NCI-H146 (cell line): ENCODE data around the gene BDNF.
"Not testable (repeated sequence)": the region's sequence is repeated elsewhere in the genome, so short reads cannot be mapped to it uniquely, and the experiment has no call there.

Experiments used
- DNase-seq: peaks from one replicate; lab custom pipeline; 2025; lab: John Stamatoyannopoulos, UW

The BDNF gene

DNA sequence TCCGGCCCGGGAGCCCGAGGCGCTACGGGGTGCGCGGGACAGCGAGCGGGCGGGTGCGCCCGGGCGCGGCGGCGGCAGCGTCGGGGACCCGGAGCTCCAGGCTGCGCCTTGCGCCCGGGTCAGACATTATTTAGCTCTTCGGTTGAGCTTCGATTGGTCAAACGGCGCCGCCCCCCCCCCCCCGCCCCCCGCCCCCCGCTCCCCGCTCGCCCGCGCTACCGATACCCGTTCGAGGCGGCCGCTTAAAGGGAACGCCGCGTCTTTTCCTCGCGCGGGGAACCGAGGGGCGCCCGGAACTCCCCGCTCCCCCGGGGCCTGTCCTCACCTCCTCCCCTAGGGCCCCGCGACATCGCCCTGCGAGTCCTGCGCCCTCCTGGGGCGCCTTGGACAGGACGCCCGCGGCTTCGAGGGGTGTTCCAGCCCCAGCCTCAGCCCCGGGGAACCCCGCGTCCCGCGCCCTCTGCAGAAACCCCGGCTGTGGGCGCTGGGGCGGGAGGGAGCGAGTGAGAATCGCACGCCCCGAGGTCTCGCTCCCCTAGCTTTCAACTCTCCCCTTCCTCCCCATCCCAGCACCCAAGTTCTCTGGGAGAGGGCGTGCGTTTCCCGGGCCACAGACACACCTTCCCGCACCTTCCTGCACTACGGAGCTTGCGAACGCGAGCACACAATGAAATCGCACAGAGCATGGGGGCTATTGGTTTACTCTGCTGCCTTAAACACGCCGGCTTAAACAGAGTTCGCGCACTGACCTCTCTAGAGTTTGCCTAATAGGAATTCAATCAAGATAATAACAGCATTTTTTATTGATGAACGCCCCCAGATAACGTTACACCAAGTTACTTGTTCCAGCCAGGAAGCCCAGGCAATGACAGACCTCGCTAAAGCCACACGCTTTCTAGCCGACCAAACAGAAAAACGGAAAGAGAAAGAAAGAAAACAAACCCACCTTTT, at the start of gene BDNF:
BDNF (minus strand) TSS at position 105 of the 951 bp plus-strand sequence. CDS start 41,891 bp downstream, outside the sequence.
- DNase-seq = peak; percentile 17

DNA sequence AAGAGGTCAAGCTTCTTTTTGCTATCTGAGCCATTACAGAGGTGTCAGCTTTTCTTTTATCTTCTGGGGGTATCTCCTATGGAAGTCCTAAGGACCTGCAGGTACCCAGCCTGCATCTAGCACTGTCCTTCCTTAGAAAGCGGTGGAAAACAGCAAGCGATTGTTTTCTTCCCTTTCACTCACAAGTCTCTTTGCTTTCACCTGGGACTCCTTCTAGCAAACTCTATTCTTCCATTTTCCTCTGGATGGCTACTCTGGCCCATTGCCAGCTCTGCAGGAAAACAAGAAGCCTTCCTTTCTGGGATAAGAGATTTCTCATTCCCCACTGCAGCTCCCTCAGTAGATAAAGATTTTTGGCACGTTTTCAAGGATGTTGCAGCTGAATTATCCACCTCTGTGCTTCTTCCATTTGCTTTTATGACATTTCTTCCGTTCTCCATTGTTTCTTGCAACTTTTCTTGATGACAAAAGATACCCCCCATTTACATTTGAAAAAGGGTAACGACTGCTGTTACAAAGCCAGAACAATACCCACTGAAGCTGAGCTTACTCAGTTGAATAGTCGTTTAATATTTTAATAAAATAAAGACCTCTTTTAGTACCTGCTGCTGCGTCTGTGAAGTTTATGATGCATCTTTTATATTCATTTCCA, 40.2 kb upstream of the BDNF start:
- DNase-seq = no peak

DNA sequence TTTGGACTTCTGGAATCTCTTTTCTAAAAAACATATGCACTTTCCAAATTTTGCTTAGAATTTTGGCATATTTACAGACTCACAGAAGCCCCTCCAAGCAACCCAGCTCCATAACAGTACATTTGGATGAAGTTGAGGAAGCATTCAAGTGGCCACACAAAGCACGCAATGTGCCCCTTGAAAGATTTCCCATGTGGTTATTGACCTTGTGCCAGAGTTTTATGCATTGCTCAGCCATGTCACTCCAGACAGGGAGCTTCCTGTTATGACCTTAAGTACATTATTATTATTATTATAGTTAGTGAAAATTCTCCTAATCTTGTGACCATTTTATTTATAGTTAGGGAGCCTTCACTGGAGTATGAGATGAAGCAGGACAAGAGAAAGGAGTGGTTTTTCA, 35.0 kb upstream of the BDNF start:
- DNase-seq = no peak

DNA sequence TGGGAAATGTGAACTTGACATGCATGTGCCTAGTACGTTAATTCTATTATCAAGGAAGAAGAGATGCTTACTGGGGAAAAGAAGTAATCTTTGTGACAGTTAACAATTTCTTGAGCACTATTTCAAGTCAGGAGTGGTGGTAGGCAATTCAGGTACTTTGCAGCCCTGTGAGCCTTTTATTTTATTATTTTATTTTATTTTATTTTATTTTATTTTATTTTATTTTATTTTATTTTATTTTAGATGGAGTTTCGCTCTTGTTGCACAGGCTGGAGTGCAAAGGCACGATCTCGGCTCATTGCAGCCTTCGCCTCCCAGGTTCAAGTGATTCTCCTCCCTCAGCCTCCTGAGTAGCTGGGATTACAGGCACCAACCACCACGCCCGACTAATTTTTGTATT, 31.5 kb upstream of the BDNF start:
- DNase-seq = not testable (repeated sequence)

DNA sequence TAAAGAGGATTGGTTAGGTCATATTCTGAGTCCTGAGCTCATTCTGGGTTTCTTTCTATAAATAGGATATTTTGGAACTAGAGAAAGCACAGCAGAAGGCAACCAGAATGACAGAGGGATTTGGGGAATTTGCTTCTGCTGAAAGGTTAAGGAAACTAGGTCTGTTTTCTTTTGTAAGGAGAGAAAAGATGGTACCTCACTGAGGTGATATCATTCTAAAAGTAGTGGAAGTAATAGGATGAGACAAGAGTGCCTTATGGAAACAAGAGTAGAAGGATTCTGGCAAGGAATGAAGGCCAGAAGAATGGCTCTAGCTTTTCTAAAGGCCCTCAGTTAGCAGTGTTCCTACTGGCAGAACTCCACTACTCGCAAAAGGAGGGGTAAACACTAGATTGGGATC, 26.7 kb upstream of the BDNF start:
- DNase-seq = no peak

DNA sequence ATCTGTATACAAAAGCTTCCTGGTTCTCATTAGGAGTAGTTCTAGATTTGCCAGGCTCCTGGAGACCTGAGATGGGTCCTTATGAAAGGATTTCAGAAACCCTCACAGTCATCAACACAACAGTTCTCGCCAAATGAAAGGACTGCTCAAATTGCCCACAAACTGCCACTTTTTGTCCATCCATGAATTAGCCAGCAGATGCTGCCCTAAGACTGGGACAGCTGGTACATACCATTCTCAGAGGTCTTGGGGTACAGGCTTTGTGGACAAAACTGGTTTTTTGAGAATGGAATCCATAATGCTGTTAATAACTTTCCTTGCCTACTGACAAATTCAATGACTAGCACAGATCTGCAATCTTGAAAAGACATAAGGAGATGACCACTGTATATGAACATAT, 23.4 kb upstream of the BDNF start:
- DNase-seq = no peak

DNA sequence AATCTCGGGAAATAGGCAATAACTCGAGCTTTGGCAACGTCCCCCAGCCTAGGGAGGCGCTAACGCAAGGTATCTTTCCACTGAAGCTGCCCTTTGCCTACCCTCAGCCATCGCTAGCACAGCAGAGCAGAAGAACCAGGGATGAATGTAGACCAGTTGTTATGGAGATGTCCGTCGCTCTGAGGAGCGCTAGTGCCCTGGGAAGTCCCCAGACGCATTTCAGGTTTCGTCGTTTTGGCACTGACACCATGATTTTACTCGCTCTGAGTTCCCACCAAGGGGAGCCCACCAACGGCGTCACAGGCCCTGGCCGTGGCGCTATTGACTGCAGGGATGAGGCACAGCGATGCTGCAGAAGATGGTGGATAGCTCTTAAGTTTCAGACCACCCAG, 22.7 kb upstream of the BDNF start:
- no peak for DNase-seq

DNA sequence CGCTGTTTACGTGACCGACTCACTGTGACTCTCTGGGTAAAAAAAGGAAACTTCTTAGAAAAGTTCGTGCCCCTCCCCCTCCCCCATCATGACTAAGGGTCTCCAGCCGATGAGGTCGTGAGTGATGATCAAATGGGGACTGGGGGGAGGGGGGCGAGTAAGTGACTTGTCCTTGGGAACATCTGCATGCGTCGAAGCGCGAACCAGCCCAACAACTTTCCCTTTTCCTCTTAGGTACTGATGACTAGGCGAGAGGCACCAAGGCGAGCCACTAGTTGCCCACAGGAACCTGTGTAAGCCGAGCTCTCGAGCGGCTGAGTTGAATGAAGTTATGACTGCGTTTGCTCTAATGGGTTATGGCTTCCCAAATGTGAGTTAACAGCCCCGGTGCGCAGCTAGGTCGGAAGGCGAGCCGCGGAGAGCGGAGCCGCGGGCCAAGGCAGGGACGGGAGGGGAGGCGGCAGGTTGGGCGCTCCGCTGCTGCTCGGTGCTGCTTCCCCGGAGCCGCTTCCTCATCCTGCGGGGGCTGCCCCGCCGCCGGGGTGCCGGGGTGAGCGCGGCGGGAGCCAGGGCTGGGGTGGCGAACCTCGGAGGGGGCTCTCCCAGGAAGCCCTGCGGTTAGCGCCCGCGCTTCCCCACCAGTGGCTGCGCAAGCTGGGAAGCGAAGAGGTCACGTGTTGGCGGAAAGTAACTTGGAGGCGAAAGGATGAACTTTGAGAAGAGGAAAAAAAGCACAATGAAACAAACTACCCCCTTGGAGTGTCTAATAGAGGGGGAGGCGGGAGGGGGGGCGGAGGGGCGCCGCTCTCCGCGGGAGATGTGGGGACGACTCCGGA, 22.1 kb upstream of the BDNF start:
- DNase-seq = peak; percentile 27

DNA sequence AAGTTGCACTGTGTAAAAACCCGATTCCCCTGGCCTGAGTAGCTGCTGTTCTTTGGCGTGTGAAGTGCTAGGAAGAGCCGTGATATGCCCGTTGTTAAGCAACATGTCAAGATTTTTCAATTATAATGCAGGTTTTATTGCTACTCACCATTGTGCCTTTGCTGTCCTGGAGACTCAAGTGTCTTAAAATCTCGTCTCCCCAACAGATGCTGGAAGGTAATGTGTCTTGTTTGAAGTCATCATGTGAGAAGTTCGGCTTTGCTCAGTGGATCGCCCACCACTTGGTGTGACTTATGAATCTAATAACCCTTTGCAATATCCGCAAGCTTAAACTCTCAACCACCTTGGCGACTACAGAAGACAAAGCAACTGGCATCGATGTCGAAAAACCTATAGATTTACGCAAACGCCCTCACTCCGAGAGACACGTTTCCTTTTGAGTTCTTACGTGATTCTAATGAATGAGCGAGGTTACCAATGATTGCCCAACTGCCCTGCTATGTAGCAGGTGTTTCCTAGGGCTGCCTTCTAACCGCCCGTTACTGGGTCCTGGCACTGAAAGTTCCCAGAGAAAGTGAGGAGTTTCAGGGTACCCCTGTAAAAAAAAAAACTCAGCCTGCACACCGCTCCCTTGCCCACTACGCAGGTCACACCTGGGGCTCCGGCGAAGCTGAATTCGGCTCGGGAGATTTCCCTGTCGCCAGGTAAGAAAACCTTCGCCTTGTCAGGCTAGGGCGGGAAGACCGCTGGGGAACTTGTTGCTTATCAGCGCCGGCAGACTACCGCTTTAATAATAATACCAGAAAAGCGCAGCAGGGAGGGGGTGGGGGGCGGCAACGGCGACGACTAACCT, 21.2 kb upstream of the BDNF start:
- DNase-seq = no peak

DNA sequence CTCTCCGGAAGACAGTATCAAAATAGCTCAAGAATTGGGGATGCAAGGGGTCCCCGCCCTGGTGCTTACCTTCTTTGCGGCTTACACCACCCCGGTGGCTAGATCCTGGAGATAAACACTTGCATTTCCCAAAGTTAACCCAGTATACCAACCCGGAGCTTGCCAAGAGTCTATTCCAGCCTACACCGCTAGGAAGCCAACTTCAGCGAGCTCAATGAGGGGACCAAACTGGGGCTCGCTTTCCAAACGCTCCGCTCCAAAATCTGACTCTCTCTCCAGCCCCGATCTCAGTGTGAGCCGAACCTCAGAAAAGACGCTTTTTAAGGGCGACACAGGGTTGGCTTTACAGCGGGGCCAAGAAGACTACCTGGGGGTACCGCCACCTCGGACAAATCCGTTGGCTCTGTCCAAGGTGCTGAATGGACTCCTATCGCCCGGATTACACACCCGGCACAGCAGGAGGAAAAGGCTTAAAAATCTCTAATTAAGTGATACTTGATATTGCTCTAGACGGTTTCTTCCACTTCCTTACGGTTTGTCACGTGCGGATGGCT, 20.1 kb upstream of the BDNF start:
- DNase-seq = no peak

DNA sequence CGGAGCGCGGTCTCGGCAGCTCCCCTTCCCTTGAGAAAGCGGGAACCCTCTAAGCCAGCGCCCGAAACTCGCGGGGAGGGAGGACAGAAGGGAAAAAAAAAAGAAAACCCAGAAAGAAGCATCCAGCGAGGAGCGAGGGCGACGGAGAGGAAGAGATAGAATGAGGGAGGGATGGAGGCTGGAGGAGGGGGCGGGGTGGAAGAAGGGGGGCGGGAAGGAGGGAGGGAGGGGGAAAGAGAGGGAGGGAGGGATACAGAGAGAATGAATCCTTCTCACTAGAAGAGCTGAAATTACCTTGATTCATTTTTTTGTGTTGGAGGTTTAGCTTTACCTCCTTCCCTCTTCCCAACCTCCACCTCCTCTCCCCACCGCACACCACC, 19.3 kb upstream of the BDNF start:
- DNase-seq = no peak

DNA sequence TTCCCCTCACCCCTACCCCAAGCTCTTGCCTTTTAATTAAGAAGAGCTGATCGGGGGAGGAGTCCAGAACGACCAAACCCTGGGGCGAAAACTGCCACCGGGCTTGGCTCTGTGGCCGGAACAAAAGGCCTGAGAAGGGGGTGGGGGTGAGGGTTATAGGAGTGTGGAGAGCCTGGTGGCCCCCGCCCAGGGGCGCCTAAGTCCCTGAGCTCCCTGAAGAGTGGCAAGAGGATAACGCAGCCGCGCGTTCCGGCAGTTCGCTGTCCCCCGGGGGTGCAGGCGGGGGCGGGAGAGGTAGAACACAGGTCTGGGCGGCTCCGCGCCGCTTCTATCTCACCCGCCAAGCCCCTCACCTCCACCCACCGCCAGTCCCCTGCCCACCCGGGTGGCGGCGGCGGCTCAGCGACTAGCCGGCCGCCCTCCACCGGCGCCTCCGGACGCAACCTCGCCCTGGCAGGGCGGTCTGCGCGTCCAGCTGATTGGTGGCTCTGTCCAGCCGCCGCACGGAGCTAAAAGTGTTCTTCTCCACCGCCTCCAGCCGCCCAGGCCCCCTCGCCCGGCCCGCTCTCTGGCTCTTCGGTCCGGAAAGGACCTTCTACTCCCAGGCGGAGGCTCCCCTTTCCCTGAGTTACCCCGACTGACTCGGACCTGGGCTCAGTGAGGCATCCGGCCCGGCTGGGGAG, 18.7 kb upstream of the BDNF start:
- peak; percentile 65 for DNase-seq

DNA sequence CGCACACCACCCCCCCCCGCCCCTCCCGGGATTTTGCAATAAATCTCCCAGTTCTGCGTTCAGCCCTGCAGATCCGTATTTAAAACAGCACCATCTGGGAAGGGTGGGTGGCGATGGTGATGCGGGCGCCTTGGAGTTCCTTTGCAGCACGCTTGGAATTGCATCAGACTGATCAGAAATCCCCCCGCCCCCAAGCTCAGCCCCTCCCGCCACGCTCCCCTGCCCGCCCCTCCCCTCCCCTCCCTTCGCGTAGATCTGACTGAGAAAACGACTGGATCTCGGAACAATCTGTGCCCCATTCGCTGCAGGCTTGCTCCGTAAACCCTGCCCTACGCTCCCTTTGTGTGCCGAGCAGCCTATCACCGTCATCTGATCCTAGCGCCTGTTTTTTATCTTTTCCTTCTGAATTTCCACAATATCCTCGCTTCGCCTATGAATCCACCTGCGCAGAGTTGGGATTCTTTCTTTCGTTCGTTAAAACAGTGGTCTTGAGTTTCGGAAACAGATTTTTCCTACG, 18.1 kb upstream of the BDNF start:
- peak; percentile 76 for DNase-seq

DNA sequence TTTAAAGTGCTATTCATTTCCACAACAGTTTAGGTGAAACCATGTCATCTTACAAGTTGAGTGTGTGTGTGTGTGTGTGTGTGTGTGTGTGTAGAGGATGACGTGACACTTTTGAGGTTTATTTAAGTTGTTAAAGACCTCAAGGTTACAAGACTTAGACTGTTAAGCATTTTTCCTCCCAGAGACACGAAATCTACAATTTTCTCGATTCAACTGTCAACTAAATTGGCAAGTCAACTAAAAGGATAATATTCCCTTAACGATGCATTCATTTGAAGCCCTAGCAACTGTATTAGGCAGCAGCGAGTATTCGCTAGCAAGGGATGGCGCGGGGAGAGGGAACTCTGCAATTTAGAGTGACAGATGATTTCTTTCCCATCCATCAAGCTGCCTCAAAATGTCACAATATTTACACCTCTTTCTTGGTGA, 17.6 kb upstream of the BDNF start:
- peak; percentile 20 for DNase-seq

DNA sequence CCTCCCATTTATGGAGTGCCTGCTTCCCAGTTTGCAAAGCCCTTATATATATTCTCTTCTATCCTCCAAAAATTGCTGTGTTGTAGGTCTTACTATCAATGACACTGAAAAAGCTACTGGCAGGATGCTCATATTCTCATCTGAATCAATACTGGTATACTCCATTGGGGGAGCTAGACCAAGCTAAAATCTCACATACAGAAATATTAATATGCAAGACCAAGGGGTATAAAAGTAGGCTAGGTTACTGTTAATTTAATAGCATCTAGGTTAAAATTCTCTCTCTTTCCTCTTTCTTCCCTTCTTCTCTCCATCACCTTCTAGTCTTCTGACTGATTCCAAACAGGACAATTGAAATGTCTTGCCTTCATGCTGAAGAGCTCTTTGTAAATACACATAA, 17.1 kb upstream of the BDNF start:
- DNase-seq = no peak

DNA sequence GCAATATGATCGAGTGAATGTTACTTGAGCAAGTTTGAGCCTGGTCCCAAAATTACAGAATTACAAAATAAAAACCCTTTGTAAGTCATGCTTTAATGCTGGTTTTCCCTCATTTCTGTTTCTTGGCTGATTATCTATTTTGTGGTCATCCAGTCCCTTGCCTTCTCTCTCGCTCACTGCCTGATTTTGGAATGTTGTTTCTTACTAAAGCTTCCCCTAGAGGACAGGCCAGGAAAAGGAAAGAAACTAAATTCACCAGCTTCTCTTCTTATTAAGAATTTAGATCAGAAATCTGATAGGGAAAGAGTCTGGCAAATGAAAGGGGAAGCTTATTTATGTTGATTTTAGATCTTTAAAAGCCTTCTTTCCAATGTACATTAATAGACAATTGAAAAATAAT, 16.6 kb upstream of the BDNF start:
- DNase-seq = no peak

DNA sequence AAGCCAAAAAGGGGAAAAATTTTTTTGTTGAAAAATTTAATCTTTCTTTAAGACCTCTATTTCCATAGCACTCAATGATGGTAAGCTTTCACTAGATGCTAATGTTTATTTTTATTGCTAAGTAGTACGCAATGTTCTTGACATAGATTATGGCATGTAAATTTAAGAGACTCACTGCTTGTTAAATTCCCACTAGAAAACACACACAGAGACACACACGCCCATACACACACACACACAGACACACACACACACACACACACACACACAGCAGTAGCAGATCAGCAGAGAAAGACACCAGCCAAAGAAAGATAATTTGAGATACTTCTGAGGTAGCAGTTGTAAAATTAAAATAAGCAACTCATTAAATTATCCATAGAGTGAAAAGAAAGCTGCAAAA, 16.0 kb upstream of the BDNF start:
- DNase-seq = no peak

DNA sequence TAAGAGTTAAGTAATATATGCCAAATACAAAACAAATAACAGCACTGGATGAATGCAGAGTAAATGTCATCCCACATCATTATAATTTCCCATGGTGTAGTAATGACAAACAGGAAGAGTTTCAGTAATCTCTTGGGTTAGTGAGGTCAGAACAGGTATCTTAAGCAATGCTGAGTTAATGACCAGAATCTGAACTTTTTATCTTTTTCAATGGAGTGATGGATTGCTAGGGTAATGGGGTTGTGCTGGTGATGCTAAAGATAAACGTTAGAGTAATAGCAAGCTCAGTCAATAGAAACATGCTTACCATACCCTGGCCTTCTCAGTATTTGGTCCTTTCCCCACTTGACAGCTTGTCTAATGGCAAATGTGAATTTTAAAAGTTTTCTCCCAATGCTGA, 11.5 kb upstream of the BDNF start:
- no peak for DNase-seq

DNA sequence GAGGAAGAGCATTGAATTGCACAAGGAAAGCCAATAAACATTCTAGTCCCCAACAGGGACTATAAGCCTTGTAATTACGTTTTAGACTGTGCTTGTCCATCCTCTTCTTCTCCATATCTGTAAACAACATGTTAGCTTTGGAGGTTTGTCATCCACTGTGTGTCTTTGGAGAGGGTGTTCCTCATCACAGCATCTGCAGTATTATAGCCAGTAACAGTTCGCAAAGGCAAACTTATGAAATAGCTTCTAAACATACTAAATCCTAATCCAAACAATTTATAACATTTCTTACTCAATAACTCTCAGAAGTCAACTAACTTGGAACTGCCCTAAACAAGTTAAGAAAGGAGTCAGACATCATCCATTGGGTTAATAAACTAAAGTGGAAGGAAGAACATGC, 10.3 kb upstream of the BDNF start:
- DNase-seq = no peak

DNA sequence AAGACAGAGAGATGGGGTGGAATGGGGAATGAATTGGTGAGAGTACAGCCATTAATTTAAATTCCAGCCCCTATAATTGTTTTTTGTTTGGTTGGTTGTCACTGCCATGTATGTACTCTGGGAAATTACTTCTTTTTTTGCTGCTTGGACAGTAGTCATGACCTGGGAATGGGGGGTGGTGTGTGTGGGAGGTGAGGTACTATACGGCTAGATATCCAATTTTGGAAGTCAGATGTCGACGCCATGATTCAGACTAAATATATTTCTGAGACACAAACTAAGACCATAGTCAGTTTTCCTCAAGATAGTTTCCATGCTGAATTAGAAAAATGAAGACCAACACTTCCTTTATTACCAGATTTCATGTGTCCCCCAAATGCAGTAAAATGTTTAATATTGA, 7.4 kb upstream of the BDNF start:
- no peak for DNase-seq
